GM12872 (cell line): ENCODE measurements around the gene GLYR1.

Experiments
- TF ChIP-seq, protein P1 (sequence below): IDR thresholded peaks from 3 replicates; pipeline ENCODE4 v1.5.1; 2011; ENCODE audit warnings: low read depth, mild to moderate bottlenecking, low read length, moderate library complexity; ENCODE audit not compliant: insufficient read depth

GLYR1 gene

GRCh38 chr16:4826980-4827379 is 20.1 kb downstream of the GLYR1 start:
- TF ChIP-seq, protein P1, sequence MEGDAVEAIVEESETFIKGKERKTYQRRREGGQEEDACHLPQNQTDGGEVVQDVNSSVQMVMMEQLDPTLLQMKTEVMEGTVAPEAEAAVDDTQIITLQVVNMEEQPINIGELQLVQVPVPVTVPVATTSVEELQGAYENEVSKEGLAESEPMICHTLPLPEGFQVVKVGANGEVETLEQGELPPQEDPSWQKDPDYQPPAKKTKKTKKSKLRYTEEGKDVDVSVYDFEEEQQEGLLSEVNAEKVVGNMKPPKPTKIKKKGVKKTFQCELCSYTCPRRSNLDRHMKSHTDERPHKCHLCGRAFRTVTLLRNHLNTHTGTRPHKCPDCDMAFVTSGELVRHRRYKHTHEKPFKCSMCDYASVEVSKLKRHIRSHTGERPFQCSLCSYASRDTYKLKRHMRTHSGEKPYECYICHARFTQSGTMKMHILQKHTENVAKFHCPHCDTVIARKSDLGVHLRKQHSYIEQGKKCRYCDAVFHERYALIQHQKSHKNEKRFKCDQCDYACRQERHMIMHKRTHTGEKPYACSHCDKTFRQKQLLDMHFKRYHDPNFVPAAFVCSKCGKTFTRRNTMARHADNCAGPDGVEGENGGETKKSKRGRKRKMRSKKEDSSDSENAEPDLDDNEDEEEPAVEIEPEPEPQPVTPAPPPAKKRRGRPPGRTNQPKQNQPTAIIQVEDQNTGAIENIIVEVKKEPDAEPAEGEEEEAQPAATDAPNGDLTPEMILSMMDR = no peak

- TF ChIP-seq, protein P1 = no peak
These were observed 20.6 kb downstream of the GLYR1 start for GRCh38 chr16:4826526-4826925.

DNA sequence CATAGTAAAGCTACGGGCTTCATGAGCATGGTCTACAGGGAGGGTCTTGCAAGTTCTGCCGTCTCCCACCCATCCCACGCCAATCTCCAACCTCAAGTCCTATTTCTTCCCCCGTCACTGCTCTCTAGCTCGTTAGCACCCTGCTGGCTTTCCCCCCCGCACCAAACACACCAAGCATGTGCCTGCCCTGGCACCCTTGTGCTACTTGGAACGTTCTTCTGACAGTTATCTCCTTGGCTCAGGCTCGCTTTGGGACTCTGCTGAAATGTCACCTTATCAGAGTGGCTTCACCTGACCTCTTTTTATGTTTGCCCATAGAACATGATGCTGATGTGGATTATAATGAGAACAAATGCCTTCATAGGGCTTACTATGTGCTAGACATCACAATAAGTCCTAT is 21.9 kb downstream of the GLYR1 start:
- TF ChIP-seq, protein P1 = no peak

GRCh38 chr16:4820652-4821051 is 26.4 kb downstream of the GLYR1 start:
- TF ChIP-seq, protein P1 = no peak

DNA sequence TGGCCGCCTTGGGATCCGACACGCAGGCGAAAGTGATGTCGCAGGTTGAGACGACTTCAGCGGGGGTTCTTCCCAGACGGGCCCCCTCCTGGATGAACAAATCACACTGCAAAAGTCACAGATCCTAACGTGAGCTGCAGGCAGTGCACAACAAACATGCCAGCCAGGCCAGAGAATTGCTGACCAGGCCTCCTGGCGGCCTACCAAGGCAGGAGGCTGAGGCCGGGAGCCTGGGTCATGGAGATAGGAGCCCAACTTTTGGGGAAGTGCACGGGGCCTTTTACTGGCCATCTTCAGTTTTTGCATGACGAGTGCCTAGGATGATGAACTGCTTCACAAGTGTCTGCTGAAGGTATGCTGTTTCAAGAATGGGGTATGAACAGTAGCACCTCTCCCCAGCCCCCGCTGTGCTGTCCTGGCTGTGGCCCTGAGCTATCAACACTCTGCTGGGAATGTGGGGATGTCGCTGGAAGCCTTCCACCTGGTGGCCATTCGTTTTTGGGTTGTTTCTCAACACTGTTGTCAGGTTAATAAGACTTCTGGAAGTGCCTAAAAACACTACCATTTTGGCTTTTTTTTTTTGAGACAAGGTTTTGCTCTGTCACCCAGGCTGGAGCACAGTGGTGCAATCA is 32.4 kb downstream of the GLYR1 start:
- TF ChIP-seq, protein P1 = no peak

DNA sequence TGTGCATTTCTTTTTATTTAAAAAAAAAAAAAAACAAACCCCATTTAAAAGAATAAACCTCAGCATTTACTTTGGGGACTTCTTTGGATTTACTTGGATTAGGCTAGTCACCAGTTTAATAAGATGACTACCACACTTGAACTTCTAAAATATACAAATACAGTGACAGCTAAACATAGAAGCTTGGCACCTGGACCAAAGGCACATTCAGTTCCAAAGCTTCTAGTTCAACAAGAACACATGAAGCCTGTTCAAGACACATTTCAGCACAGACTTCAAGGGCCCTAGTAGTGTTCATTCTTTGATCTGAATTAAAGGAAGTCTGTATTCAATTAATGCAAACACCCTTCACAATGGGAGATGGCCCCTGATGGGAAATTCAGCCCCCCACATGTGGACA is 33.0 kb downstream of the GLYR1 start:
- TF ChIP-seq, protein P1 = no peak

DNA sequence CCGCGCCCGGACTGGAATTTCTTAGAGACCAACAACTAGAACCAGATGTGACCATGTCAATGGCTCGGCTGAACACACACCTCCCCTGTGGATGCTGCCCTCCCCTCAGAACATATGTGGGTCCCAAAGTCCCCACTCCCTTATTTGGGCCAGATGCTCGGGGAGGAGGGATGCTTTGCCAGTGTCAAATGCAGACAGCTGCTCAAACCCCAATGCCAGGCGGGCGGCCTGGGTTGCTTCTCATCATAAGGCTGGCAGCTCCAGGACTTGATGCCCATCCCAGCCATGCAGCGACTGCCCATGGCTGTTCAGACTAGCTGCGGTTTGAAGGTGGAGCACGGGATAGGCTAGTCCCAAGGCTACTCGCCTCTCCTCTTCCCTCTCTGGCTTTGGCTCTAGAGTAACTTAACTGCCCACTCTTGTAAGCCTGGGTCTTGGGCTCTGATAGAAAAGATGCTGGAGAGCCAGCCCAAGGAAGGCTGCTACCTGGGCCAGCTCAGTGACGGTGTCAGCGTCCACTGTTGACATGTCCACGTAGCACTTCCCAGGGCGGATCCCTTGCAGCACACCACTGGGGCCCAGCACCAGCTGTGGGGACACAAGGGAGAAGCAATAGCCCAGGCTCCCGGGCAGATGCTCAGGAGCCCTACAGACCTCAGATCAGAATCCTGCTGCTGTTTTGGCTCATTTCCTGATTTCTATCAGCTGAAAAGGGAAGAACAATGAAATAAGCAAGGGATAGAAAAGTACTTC is 33.7 kb downstream of the GLYR1 start:
- TF ChIP-seq, protein P1 = no peak
